Stimulated activated CD8-positive, alpha-beta memory T cell treated with anti-CD3 and anti-CD28 coated beads, Interleukin-7, amount 100 ng/mL, for 48 hours (primary cell): ENCODE results near the gene PCBP2.
"Not testable (repeated sequence)": the region's sequence is repeated elsewhere in the genome, so short reads cannot be mapped to it uniquely, and the experiment has no call there.

Experiments used
- DNase-seq, 2 donors: peaks; one replicate each; pipeline ENCODE4 v3.0.0-alpha.2; 2020; ENCODE audit warnings: low read depth in 1 of 2; ENCODE audit errors: extremely low read depth in 1 of 2

PCBP2 gene

GRCh38 chr12:53439582-53439981, 12.3 kb upstream of the PCBP2 start:
- not testable (repeated sequence) for DNase-seq

DNA sequence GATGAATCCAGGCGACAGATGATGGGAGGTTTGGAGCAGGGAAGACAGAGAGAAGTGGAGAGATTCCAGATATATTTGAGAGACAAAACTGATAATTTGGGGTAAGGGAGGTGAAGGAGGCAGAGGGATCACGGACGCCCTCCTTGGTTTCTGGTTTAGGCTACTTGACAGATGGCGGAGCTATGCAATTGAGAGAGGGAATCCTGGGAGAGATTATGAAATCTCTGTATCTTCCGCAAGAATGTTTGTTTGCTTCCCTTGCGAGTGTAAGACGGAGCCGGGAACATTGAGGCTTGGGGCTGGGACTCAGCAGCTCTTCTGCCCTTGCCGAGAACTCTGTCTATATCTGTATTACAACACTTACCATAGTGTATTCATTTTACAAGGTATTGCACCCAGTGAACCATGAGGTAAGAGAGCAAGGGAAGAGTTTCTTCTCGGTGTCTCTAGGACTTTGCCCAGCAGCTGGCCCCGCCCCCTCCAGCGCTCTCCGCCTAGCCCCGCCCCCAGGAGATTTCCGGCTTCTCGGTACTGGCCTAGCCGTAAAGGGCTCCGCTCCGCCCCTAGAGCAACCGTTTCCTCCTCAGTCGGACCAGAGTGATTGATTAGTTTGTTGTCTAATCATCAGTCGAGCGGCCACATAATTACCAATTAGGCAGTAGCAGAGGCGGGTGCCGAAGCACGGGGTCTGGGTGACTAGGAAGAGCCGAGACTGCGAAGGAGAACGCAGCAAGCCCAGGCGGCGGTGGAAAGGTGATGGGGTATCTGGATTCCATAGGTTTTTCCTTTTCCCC, 10.7 kb upstream of the PCBP2 start, which contains the start of gene PRR13:
PRR13 (plus strand) TSS at position 695 of the 794 bp plus-strand sequence. CDS start 981 bp downstream, outside the sequence.
- peak; percentile 95 to 99 for DNase-seq

GRCh38 chr12:53443955-53444354, 7.9 kb upstream of the PCBP2 start:
- no peak for DNase-seq

GRCh38 chr12:53444593-53445325, 7.1 kb upstream of the PCBP2 start:
- not testable (repeated sequence) for DNase-seq

DNA sequence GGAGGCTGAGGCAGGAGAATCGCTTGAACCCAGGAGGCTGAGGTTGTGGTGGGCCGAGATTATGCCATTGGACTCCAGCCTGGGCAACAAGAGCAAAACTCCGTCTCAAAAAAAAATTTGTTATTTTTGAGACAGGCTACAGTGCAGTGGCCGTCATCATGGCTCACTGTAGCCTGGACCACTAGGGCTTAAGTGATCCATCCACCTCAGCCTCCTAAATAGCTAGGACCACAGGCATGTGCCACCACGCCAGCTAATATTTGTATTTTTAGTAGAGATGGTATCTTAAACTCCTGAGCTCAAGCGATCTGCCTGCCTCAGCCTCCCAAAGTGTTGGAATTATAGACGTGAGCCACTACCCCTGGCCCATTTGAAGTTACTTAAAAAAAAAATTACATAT, 966 bp upstream of the PCBP2 start:
- DNase-seq = no peak

GRCh38 chr12:53452159-53453077, 516 bp downstream of the PCBP2 start:
- peak; percentile 42 to 52 for DNase-seq

DNA sequence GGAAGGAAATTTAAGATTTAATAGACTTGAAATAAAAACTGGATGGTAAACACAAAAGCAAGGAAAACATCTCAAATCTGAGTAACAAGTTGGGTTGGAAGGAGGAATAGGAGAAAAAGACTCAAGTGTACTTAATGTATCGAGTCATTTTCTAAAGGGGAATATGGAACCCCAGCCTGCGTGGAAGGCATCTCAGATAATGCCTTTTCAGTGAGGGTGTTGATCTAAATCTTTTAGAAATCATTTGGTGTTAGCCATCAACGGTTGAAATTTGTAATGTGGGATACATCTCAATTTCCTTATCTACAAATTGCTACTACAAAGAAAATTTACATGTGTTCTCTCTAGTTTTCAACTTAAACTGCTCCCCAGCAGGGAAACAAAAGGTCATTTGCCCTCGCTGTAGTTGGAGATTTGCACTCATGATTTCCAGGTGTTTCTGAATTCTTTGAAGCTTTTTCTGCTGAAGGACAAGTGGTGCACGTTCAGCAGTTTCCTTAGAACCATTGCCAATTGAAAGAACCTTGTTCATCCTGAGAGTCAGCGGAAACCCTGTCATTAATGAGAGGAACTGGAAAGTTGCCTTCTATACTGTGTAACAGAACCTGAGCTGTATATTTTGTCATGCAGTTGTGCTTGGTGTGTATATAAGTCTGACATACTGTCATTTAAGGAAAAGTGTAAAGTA, 2.2 kb downstream of the PCBP2 start:
- DNase-seq = no peak

- no peak for DNase-seq
These were observed 2.8 kb downstream of the PCBP2 start for GRCh38 chr12:53454707-53455106.

GRCh38 chr12:53456654-53457366, 4.9 kb downstream of the PCBP2 start:
- no peak for DNase-seq

GRCh38 chr12:53459097-53459496, 7.2 kb downstream of the PCBP2 start:
- DNase-seq = no peak

- no peak for DNase-seq
These were observed 9.2 kb downstream of the PCBP2 start for GRCh38 chr12:53461059-53461458.

DNA sequence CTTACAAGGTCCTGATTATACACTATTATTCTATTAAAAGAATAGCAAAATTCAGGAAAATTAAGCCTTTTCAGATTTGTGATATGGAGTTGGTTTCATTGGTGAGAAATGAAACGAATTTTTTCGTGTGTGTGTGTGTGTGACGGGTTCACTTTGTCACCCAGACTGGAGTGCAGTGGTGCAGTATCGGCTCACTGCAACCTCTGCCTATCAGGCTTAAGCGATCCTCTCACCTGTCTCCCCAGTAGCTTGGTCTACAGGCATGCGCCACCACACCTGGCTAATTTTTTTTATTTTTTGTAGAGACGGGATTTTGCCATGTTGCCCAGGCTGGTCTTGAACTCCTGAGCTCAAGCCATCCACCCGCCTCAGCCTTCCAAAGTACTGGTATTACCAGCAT, 9.7 kb downstream of the PCBP2 start:
- DNase-seq = no peak

DNA sequence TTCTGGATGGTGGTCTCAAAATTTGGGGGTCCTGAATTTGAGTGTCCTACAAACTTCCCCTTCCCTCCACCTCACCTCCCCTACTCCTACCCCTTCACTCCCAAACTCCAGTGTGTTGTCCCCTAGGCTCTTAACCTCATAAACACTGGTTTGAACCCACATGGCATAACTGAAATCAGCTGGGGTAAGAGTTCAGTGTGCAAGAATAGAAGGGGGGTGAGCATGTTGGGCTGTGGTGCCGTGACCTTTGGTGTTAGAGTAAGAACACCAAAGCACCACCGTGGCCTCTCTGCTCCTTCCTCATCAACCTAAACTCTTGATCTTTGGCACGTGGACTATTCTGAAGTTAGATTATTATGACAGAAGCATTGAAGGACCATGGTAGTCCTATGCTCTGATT, 11.0 kb downstream of the PCBP2 start:
- DNase-seq = no peak

DNA sequence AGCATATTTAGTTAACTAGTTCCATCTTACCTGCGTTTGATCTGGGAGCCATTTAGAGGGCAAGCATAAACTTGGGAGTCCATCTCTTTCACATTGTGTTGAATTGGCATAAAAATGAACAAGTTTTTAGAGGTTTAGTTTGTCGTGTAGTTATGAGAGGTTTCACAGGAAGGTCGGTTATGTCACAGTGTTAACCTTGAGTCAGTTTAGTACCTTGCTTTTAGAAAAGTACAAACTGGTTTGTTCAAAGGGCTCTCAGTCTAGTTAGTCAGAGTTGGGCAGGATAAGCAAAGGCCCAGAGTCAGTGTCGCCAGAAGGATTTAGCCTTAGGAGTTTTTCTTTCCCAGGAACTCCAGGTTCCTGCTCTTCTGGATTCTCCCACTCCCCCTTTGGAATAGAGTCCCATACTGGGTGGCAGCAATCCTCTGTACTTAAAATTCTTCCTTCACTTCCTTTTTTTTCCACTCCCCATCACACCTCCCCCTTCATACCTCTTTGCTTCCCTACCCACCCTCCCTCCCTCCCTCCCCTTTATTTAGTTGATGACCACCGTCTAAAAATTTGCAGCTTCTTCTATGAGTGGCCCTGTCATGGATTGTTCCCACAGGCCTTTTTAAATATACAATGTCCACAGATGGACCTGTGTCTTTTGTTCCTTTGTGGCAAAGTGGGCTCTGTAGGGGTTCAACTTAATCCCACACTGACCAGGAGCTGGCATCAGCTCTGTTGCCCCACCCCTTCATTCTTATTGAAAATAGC, 12.1 kb downstream of the PCBP2 start:
- no peak for DNase-seq

DNA sequence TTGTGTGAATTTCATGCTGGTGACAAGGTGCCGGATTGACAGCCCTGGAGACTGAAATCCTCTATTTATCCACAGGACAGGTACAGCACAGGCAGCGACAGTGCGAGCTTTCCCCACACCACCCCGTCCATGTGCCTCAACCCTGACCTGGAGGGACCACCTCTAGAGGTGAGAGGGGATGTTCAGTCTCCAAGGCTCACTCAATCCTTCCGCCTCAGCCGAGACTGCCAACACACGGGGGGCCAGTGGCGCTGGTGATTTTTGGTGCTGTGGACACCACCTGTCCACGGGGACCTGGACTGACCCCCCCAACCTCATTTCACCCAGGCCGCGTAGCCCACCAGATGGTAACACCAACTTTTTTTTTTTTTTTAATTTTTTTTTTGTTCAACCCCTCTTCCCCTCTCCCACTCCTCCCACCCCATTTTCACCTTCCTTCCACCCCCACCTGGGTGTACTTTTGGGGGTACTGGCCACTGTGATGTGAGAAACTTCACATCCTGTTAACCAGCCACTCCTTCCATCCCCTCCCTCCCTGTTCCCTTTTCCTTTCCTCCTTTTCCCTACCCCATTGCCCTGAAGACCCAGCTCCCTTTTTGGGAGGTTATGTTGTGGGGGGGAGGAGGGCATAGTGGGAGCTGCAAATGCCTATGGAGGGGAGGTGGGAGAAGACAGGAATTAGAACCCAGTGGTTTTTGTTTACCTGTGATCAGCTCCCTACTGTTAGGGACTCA, 12.9 kb downstream of the PCBP2 start:
- no peak for DNase-seq

GRCh38 chr12:53465679-53466078, 13.8 kb downstream of the PCBP2 start:
- DNase-seq = no peak

DNA sequence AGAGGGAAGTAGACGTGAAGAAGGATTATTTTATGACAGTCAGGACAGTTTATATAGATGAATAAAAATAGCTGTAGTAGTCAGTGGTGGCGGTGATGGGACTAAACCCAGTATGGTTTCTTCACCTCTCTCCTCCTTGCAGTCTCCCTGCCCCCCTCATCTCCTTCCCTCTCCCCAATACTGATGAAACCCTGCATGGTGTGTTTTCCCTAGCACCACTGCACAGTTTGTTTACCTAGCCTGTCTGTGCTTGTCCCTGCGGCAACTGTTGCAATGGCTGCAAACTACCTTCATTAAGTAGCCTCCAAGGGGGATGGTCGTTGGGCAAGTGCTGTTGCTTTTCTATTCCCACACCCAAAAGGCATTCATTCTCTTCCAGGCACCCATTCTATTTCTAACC, 14.7 kb downstream of the PCBP2 start:
- no peak for DNase-seq

DNA sequence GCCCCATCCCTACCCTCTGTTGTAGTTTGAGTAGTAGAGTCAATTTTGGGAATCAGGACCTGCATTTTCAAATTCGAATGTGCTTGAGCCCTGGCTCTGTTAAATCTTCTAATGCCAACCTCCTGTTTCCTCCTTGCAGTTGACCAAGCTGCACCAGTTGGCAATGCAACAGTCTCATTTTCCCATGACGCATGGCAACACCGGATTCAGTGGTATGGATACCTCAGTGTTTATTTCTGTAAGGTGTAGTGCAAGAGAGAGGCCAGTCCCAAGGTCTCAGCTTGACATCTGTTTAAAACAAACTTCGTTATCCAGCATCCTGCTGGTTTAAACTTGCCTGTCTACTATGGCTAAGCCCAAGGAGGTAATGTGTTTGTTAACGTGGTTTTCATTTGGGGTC, 15.2 kb downstream of the PCBP2 start:
- no peak for DNase-seq

- DNase-seq = no peak
These were observed 16.0 kb downstream of the PCBP2 start for GRCh38 chr12:53467880-53468279.
